GM12878 (cell line): Measurements from ENCODE around the gene TMEM254. TPM values are rescaled to one million over a fixed set of nuclear protein-coding genes. Genes with fewer than 3 reads are reported as not detected.

Source experiments
- ATAC-seq: fragments of 200-7000 bp; cut with Tn5 transposase; 3 replicates; pipeline ENCODE4 v1.9.1; 2020; ENCODE audit warnings: mild to moderate bottlenecking, moderate library complexity
- BruUV-seq: library from RNA; stranded (reverse); fragments of 400-500 nt; replicated peaks from 2 replicates; lab custom pipeline; 2021; lab: Mats Ljungman, UMichigan
- CTCF ChIA-PET: fragments of 300-600 bp; sonication (Branson Sonifier 250); formaldehyde crosslinking; extraction: SDS; loops from one replicate; lab custom pipeline; 2021; ENCODE audit warnings: inconsistent platforms; lab: Yijun Ruan, JAX
- POLR2A ChIA-PET: fragments of 350-600 bp; formaldehyde crosslinking; extraction: SDS; loops from one replicate; lab custom pipeline; 2021; ENCODE audit warnings: inconsistent platforms; lab: Charles Lee
- RAD21 ChIA-PET: fragments of 300-600 bp; sonication (Branson Sonifier 250); formaldehyde crosslinking; loops from one replicate; lab custom pipeline; 2023; ENCODE audit warnings: antibody characterized with exemption; ENCODE audit not compliant: unreplicated experiment; lab: Charles Lee
- SMC1A ChIA-PET: fragments of 300-600 bp; sonication (Branson Sonifier 250); formaldehyde crosslinking; loops from one replicate; lab custom pipeline; 2023; ENCODE audit not compliant: unreplicated experiment, uncharacterized antibody; lab: Charles Lee
- DNase-seq: peaks from one replicate; pipeline ENCODE4 v3.0.0-alpha.2; 2011; ENCODE audit warnings: low read depth, low spot score
- FAIRE-seq: peaks from 3 replicates; lab custom pipeline; 2011; peaks lifted over from hg19 to GRCh38; lab: Jason Lieb, UNC
- H2AFZ ChIP-seq: 2 replicates; pipeline ENCODE4 v1.6.0; 2011; ENCODE audit warnings: low read depth, low read length, control low read depth; ENCODE audit not compliant: control insufficient read depth
- H3K27ac ChIP-seq: 2 replicates; pipeline ENCODE4 v1.5.1; 2011; ENCODE audit warnings: control low read depth; ENCODE audit not compliant: control insufficient read depth, insufficient read depth
- H3K27me3 ChIP-seq, 2 experiments: replicated peaks in 1 of 2; 2 replicates each; pipeline versions ENCODE4 v1.6.0 to v1.6.1; 2011; ENCODE audit warnings: low read length in 1 of 2; ENCODE audit not compliant: control insufficient read depth in 2 of 2, insufficient read depth in 2 of 2
- H3K36me3 ChIP-seq, 2 experiments: 2 replicates each; pipeline ENCODE4 v1.5.1; 2011; ENCODE audit warnings: low read length in 1 of 2; ENCODE audit not compliant: control insufficient read depth in 2 of 2, insufficient read depth in 2 of 2
- H3K4me1 ChIP-seq: 2 replicates; pipeline ENCODE4 v1.6.1; 2011; ENCODE audit warnings: mild to moderate bottlenecking, low read length, moderate library complexity, mixed read lengths; ENCODE audit not compliant: control insufficient read depth, insufficient read depth
- H3K4me2 ChIP-seq: 2 replicates; pipeline ENCODE4 v1.6.0; 2011; ENCODE audit warnings: control low read depth; ENCODE audit not compliant: control insufficient read depth, insufficient read depth
- H3K4me3 ChIP-seq: fragments of 200-600 bp; sonication (generic); 2 replicates; pipeline ENCODE4 v1.5.1; 2016
- H3K79me2 ChIP-seq: 2 replicates; pipeline ENCODE4 v1.6.0; 2011; ENCODE audit warnings: low read length; ENCODE audit not compliant: control insufficient read depth, insufficient read depth
- H3K9ac ChIP-seq: 2 replicates; pipeline ENCODE4 v1.8.0; 2011; ENCODE audit warnings: low read length, control low read depth, mixed read lengths; ENCODE audit not compliant: control insufficient read depth, insufficient read depth
- H3K9me3 ChIP-seq: replicated peaks from 3 replicates; pipeline ENCODE4 v1.5.1; 2011; ENCODE audit warnings: mild to moderate bottlenecking, low read length; ENCODE audit not compliant: control insufficient read depth, insufficient read depth
- H4K20me1 ChIP-seq: 2 replicates; pipeline ENCODE4 v1.6.0; 2011; ENCODE audit not compliant: control insufficient read depth, insufficient read depth
- BCL3 ChIP-seq: IDR thresholded peaks from 2 replicates; pipeline ENCODE4 v1.6.1; 2011; ENCODE audit warnings: borderline replicate concordance, low read depth, mild to moderate bottlenecking, moderate library complexity, low read length; ENCODE audit not compliant: insufficient read depth, poor library complexity, severe bottlenecking
- CUX1 ChIP-seq: IDR thresholded peaks from 2 replicates; pipeline ENCODE4 v1.6.1; 2012; ENCODE audit warnings: improper control_type of control experiment, low read depth, low read length; ENCODE audit not compliant: insufficient replicate concordance
- NFXL1 ChIP-seq: fragments of 450-650 bp; IDR thresholded peaks from 2 replicates; pipeline ENCODE4 v1.6.1; 2017; ENCODE audit warnings: antibody characterized with exemption, mild to moderate bottlenecking, borderline replicate concordance
- NFYA ChIP-seq: IDR thresholded peaks from 2 replicates; pipeline ENCODE4 v1.6.1; 2011; ENCODE audit warnings: low read depth, mild to moderate bottlenecking, low read length, improper control_type of control experiment, borderline replicate concordance
- PAX8 ChIP-seq: fragments of 450-650 bp; IDR thresholded peaks from 2 replicates; pipeline ENCODE4 v1.6.1; 2017; ENCODE audit warnings: mild to moderate bottlenecking, moderate library complexity
- RAD21 ChIP-seq: IDR thresholded peaks from 2 replicates; pipeline ENCODE4 v1.6.1; 2011; ENCODE audit warnings: mild to moderate bottlenecking, low read depth, low read length, moderate library complexity; ENCODE audit not compliant: insufficient read depth
- YBX1 ChIP-seq: fragments of 450-650 bp; IDR thresholded peaks from 2 replicates; pipeline ENCODE4 v1.6.1; 2016; ENCODE audit warnings: antibody characterized with exemption
- YY1 ChIP-seq: IDR thresholded peaks from 2 replicates; pipeline ENCODE4 v1.6.1; 2011; ENCODE audit warnings: low read depth, mild to moderate bottlenecking, low read length
- ZBTB33 ChIP-seq: fragments of 450-650 bp; IDR thresholded peaks from 2 replicates; pipeline ENCODE4 v1.6.1; 2017; ENCODE audit warnings: mild to moderate bottlenecking
- ZNF207 ChIP-seq: fragments of 450-650 bp; IDR thresholded peaks from 2 replicates; pipeline ENCODE4 v1.6.1; 2014; ENCODE audit warnings: antibody characterized with exemption, mild to moderate bottlenecking, borderline replicate concordance
- WGBS: methylation state at CpG from one replicate; pipeline ENCODE4 v1.1.6; 2016; ENCODE audit warnings: low lambda C conversion rate; ENCODE audit not compliant: insufficient replicate concordance, insufficient coverage; ENCODE audit errors: missing lambda C conversion rate; 5-methylcytosine and 5-hydroxymethylcytosine counted together
- in situ Hi-C: fragments of 300-500 bp; cut with MboI; formaldehyde crosslinking; loops from 9 replicates; pipeline ENCODE4 v1.14.3; 2018; ENCODE audit warnings: mixed read lengths
- intact Hi-C: fragments of 100-400 bp; cut with micrococcal nuclease; formaldehyde crosslinking; loops from one replicate; pipeline ENCODE4 v1.14.2; 2022; ENCODE audit not compliant: unreplicated experiment
- polyA plus RNA-seq, 11 experiments: library from polyadenylated mRNA; depleted of rRNA in 4 of 11; unstranded in 6 of 11; stranded (reverse) in 5 of 11; fragments of >200 nt; fragmentation: Nextera tagmentation in 4 of 11; fragmentation: Illumina TruSeq in 1 of 11; extraction: Ambion mirVana in 4 of 11; extraction: Trizol in 1 of 11; gene quantifications; 1 replicate in 1 of 11; 2 replicates in 10 of 11; pipeline versions ENCODE4 v1.2.1 to v1.2.3, GENCODE V29; 2011 to 2016; ENCODE audit warnings: inconsistent platforms in 2 of 11, missing spikeins in 2 of 11, low read depth in 1 of 11
- total RNA-seq, 4 experiments: library from RNA; depleted of rRNA in 3 of 4; stranded (reverse); fragments of >200 nt in 3 of 4; fragmentation: Illumina TruSeq in 1 of 4; extraction: Trizol in 1 of 4; gene quantifications; 2 replicates each; pipeline versions ENCODE4 v1.2.1 to v1.2.3, GENCODE V29; 2013 to 2021
- TF ChIP-seq, protein P1 (sequence below): fragments of 450-650 bp; IDR thresholded peaks from 2 replicates; pipeline ENCODE4 v1.6.1; 2017; ENCODE audit warnings: mild to moderate bottlenecking, moderate library complexity

TMEM254 gene
- total and polyA plus RNA-seq, 10 of the 15 experiments (the other 5 are each of a cell fraction or from before 2014, with no cell fraction given), result 5.6 to 29.0 (median 13.1) TPM

- ChIA-PET SMC1A (no interaction called here), RAD21 (no interaction called here), CTCF (interaction anchor here (1.0 kb wide), 1 partner anchor 73 kb away, joined by 4 read pairs; no protein-coding TSS in a partner anchor), POLR2A (no interaction called here)
- DNase-seq, result no peak
- Histone ChIP-seq H3K27me3 (peaks cover 3 to 7% of the 10 kb centered on the region in 2 experiments; a peak in 3 of 4 replicates), H2AFZ (no peak overlapping the region), H3K79me2 (no peaks in the 10 kb centered on the region), H3K4me1 (no peaks in the 10 kb centered on the region), H4K20me1 (no peaks in the 10 kb centered on the region), H3K36me3 (no peaks in the 10 kb centered on the region), H3K4me3 (no peak overlapping the region), H3K9me3 (no peaks in the 10 kb centered on the region), H3K27ac (no peak overlapping the region), H3K9ac (no peak overlapping the region), H3K4me2 (no peak overlapping the region)
- no peak for FAIRE-seq
- intact Hi-C loops, result no loop called here
- in situ Hi-C loops, result no loop called here
- 48% methylated on average over 6 of the region's 6 CpGs for WGBS
- no TSS peak for BruUV-seq
- ATAC-seq, result no peak
- no peak for TF ChIP-seq ZBTB33
- TF ChIP-seq YBX1, result no peak
- TF ChIP-seq NFYA, result no peak
- no peak for TF ChIP-seq YY1
- TF ChIP-seq ZNF207, result no peak
- no peak for TF ChIP-seq BCL3
- TF ChIP-seq, protein P1, sequence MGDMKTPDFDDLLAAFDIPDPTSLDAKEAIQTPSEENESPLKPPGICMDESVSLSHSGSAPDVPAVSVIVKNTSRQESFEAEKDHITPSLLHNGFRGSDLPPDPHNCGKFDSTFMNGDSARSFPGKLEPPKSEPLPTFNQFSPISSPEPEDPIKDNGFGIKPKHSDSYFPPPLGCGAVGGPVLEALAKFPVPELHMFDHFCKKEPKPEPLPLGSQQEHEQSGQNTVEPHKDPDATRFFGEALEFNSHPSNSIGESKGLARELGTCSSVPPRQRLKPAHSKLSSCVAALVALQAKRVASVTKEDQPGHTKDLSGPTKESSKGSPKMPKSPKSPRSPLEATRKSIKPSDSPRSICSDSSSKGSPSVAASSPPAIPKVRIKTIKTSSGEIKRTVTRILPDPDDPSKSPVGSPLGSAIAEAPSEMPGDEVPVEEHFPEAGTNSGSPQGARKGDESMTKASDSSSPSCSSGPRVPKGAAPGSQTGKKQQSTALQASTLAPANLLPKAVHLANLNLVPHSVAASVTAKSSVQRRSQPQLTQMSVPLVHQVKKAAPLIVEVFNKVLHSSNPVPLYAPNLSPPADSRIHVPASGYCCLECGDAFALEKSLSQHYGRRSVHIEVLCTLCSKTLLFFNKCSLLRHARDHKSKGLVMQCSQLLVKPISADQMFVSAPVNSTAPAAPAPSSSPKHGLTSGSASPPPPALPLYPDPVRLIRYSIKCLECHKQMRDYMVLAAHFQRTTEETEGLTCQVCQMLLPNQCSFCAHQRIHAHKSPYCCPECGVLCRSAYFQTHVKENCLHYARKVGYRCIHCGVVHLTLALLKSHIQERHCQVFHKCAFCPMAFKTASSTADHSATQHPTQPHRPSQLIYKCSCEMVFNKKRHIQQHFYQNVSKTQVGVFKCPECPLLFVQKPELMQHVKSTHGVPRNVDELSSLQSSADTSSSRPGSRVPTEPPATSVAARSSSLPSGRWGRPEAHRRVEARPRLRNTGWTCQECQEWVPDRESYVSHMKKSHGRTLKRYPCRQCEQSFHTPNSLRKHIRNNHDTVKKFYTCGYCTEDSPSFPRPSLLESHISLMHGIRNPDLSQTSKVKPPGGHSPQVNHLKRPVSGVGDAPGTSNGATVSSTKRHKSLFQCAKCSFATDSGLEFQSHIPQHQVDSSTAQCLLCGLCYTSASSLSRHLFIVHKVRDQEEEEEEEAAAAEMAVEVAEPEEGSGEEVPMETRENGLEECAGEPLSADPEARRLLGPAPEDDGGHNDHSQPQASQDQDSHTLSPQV, result no peak
- no peak for TF ChIP-seq CUX1
- no peak for TF ChIP-seq PAX8
- TF ChIP-seq RAD21, result no peak
- no peak for TF ChIP-seq NFXL1
Measured at GRCh38 chr10:80131499-80131901, 53.0 kb downstream of the TMEM254 start.
